Measurements from ENCODE around the gene ITPR2.
A peak's percentile ranks its signal among the peaks of the same experiment; 100 is the strongest.
"Not testable (repeated sequence)": the region's sequence is repeated elsewhere in the genome, so short reads cannot be mapped to it uniquely, and the experiment has no call there.

The ITPR2 gene

DNA sequence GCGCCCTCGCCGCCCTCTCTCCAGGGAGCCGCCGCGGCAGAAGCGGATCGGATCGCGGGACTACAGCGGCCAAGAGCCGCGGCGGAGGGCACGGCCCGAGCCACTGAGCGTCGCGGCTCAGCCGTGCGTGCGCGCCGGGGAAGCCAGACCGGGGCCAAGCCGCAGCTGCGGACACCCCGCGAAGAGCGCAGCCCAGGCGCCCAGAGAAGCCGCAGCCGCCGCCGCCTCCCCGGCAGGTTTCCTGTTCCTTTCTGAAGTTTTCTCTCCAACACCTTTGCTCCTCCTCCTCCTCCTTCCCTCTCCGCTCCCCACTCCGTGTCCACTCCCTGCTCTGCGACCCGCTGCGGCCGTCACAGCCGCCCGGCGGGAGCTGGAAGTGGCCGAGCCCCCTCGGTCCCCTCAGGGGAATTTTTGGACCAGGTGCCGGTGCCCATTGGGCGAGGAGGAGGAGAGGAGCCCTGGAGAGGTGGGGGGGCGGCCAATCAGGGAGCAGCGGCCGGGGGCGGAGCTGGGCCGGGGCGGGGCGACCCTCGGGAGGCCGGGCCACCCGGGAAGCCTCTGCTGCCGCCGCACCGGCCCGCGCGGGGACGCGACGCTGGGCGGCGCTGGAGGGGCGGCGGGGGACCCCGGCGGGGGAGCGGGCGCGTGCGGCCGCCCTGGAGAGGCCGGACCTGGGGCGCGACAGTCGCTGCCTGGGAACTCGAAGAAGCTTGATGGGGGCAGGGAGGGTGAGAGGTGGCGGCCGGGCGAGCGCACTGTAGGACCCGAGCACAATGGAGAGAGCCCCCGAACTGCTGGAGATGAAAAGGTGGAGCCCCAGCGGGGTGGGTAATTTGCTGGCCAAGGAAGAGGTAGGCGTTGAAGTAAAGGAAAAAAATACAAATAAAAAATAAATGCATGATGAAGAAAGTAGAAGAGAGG is at the start of gene ITPR2:
Gene ITPR2, minus strand, starts transcription at position 373 of the 921 bp plus-strand sequence. CDS start 413 bp downstream, outside the sequence.
- no peak for FAIRE-seq

GRCh38 chr12:26880625-26881024 is 47.6 kb upstream of the ITPR2 start:
- FAIRE-seq = no peak

DNA sequence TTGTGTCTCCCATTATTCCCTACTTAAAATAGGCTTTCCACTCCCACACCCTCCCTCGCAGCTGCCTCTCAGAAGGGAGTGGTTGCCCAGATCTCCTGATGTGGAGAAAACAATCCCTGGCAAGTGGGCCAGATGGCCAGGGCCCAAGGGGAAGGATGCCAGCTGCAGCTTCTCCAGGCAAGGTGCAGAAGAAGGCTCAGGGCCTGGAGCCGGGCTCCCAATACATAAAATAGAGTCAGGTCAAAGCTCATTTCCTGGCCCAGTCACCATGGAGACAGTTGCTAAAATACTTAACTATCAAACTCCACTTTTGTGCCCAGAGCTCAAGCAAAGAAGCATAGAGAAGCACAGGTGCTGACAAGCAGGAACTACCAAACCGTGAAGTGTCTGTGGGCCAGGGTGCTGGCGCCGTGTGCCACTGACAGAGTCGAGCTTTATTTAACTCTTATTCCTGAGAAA is 45.7 kb upstream of the ITPR2 start:
- no peak for FAIRE-seq

DNA sequence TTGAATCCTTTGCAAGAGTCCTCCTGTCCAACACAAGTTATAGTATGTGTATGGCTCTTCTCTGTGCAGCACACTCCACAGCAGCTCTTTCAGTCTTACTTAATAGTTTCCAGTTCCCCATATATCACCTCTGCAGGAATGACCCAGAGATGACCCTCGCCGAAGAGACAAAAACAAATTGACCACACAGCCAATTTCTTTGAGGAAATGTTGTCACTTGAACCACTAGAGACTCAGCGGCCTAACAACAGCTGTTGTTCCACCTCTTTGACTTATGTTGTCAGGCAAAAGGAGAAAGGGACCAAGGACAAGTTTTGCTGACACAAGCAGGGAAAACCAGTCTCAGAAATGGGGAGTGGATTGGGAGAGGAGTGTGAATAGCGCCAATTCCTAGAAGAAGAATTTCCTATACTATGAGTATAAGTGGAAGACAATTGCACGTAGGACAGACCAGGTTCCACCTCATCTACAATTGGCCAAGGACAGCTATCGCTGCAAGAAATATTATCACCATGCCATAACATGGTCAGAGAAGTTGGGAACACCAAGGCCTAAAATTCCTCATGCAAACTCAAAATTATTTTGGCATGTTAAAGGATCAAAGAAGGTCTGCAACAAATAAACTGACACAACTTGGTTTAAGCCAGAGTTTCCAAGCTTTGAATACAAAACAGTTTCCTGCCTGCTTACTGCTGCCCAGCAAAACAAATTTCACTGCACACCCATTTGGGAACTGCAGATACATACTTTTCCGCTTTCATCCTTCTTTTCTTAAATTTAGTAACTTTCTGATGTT is 41.7 kb upstream of the ITPR2 start:
- FAIRE-seq = no peak

DNA sequence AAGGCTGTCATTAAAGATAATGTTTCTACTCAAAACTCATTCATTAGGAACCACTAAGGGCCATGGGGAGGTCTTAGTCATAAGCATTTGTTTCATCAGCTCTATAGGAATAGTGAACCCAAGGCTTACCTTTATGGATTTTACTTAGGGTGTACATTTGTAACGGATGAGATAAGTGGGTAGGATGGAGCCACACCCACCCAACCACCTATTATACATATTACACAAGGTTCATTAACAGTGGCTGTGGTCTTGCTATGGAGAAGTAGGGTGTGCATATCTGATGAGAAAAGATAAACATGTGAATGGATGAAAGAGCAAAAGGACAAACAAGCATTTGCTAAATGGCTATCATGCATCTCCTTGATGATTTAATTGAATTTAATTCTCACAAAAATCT is 39.6 kb upstream of the ITPR2 start:
- no peak for FAIRE-seq

GRCh38 chr12:26871985-26872384 is 39.0 kb upstream of the ITPR2 start:
- no peak for FAIRE-seq

DNA sequence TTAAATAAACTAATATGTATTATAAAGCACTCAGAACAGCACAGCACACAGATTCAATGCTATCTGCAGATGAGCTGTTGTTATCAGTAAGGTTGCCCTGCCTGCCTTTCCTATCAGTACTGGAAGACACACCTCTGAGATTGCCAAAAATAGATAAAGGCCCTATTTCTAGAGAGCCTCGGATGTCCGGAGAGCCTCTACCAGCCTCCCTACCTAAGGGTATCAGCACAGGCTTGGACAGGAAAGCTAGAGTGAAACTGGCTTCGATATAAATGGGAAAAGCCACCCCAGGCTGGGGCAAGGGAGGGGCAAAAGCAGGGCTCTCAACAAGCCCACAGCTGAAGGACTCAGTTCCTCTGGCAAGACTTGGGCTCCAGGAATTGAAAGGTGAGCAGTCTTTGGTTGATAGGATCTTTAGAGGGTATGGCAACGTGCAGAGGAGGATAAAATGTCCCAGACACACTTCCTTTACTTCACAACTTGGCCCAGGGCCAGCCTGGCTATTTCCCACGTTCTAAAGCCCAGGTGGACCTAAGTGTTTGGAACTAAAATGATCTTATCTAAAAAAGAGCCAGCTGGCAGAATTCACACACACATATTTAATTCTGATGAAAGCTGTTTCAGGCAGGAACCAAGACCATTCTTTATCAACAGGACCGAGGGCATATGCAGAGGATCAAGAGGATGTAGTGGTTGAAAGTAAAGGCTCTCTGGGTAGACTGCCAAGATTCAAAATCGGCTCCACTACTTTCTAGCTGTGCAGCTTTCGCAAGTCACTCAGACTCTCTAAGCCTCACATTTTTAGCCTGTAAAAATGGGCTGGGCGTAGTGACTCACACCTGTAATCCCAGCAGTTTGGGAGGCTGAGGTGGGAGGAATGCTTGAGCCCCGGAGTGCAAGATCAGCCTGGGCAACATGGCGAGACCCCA is 37.8 kb upstream of the ITPR2 start:
- no peak for FAIRE-seq

DNA sequence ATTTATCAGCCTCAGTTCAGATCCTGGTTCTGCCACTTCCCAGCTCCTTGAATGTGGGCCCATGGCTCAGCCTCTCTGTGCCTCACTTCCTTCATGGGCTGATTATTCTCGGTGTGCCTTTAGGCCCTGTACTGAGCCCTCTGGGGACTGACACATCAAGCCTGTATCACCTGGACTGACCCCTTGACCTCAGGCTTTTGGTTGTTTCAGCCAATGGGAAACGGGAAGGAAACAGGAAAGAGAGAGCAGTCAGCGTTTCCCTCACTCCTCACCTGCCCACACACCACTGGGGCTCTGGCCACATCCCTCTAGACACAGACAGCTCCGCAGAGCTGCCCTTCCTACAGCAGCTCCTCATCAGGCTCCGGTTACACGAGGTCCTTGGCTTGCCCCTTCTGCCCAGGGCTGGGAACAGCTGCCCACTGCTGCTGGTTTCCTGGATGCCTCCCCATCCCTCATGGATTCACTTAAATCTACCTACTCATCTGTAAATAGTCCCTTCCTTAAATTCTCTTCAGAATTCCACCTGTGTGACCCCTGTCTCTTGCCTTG is 37.0 kb upstream of the ITPR2 start:
- no peak for FAIRE-seq

GRCh38 chr12:26869104-26869494 is 36.1 kb upstream of the ITPR2 start:
- FAIRE-seq = no peak

DNA sequence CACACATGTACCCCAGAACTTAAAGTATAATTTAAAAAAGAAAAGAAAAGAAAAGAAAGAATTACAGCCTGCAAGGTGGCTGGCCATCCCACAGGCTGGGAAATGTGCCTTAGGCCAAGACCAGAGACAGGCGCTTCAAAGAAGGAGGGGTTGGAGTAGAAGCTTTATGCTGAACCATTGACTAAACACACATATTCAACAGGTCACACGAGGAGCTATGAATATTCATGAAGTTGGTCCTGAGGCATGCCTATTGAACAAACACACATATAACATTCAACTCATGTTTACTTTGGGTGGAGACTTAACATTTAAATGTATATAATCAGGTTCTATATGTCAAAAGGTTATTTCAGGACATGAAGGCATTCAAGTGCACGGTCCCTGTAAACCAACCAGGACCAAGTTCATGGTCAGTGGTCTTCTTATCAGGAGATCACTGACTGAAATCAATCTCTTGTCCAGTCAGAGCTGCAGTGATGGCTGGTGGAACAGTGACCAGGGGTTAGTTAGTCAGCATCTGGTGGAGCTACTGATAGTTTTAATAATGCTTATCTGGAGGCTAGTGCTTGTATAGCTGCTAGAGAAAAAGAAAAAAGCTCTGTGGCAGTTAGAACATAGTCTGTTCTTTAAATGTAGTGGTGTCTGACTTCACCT is 35.6 kb upstream of the ITPR2 start:
- FAIRE-seq = no peak

GRCh38 chr12:26867080-26867479 is 34.1 kb upstream of the ITPR2 start:
- no peak for FAIRE-seq

- no peak for FAIRE-seq
Observed at GRCh38 chr12:26863515-26863914, 30.5 kb upstream of the ITPR2 start.

DNA sequence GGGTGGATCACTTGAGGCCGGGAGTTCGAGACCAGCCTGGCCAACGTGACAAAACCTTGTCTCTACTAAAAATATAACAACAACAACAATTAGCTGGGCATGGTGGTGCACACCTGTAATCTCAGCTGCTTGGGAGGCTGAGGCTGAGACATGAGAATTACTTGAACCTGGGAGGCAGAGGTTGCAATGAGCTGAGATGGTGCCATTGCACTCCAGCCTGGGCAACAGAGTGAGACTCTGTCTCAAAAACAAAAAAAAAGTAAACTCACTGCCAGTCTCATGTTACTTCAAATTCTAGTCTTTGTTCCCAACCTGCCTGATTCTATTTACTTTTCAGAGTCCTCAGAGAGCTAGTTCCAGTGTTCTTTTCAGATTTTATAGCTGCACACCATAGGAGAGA is 29.8 kb upstream of the ITPR2 start:
- not testable (repeated sequence) for FAIRE-seq

DNA sequence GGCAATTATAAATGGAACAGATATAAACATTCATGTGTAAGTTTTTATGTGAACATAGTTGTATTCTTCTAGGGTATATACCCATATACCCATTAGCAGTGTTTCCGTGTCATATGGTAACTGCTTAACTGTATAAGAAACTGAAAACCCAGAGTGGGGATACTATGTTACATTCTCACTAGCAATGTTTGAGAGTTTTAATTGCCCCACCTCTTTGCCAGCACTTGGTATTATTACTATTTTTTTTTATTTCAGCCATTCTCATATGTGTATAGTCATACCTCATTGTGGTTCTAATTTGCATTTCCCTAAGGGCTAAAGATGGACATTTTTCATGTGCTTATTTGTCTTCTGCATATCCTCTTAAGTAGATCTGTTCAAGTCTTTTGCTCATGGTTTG is 28.7 kb upstream of the ITPR2 start:
- FAIRE-seq = no peak

- no peak for FAIRE-seq
Observed at GRCh38 chr12:26857465-26858176, 24.6 kb upstream of the ITPR2 start.

GRCh38 chr12:26855337-26855736 is 22.3 kb upstream of the ITPR2 start:
- FAIRE-seq = no peak

GRCh38 chr12:26854031-26854390 is 21.0 kb upstream of the ITPR2 start:
- FAIRE-seq = no peak

- peak; percentile 82 for FAIRE-seq
Observed at GRCh38 chr12:26853303-26854030, 20.5 kb upstream of the ITPR2 start.

DNA sequence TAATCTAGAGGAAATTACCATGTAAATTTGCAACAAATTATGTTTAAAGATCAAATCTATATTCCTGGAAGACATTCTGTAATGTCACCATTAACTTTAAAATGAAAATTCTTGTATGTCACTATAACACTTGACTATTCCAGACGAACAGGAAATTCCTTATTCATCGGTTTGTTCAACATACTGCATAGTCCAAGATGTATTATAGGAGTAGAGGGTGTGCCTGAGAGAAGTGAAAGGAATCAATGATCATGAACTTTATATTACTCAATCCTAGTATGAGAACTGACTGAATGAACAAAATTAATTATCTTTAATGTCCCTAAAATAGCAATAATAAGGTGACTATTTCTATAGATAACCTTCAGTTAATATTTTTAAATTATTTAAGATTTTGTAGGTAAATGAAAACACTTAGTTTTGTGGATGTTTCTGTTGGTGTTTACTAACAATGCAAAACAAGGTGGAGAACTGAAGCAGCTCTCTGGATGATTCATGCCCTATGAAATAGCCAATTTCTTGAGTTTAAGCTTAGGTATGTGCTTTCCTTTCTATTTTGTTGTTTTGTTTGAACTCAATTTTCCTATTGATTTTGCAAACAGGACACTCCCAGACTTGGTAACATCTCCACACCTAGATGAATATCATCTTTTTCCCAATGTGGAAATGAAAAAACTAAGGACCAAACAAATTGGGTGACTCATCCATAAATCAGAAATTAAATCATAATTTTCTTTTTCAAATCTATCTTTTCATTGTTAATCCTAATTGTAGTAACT is 18.2 kb upstream of the ITPR2 start:
- no peak for FAIRE-seq

Data from TTC549 (cell line).